ENCODE results near the gene CPN2. TPM values are rescaled to one million over a fixed set of nuclear protein-coding genes. Genes with fewer than 3 reads are reported as not detected.

CPN2 gene
- total RNA-seq, 1 experiment from 2014 or later, result 0.09 TPM

GRCh38 chr3:194364652-194365434 is 13.7 kb upstream of the CPN2 start:
- TF ChIP-seq ZNF396 (CRISPR knock-in tag; IDR thresholded peaks at IDR 0.05; ENCODE audit: borderline replicate concordance), result no peak
- TF ChIP-seq FOXP4 (CRISPR knock-in tag; IDR thresholded peaks at IDR 0.05), result no peak
- no peak for TF ChIP-seq ZNF121 (CRISPR knock-in tag; IDR thresholded peaks at IDR 0.05)
- no peak for TF ChIP-seq GRHL2 (CRISPR knock-in tag; IDR thresholded peaks at IDR 0.05; ENCODE audit: insufficient replicate concordance, severe bottlenecking)
- no peak for TF ChIP-seq MYBL2 (CRISPR knock-in tag; IDR thresholded peaks at IDR 0.05)
- TF ChIP-seq TEAD4 (CRISPR knock-in tag; IDR thresholded peaks at IDR 0.05), result no peak
- no peak for TF ChIP-seq ATF1 (CRISPR knock-in tag; IDR thresholded peaks at IDR 0.05)
- TF ChIP-seq NR3C1 (CRISPR knock-in tag; conservative IDR thresholded peaks at IDR 0.05; ENCODE audit: low read depth), result no peak
- TF ChIP-seq ZBTB21 (CRISPR knock-in tag; IDR thresholded peaks at IDR 0.05; ENCODE audit: borderline replicate concordance), result no peak
- TF ChIP-seq JUN (CRISPR knock-in tag; IDR thresholded peaks at IDR 0.05), result no peak
- no peak for TF ChIP-seq ATF3 (CRISPR knock-in tag; conservative IDR thresholded peaks at IDR 0.05)
- no peak for TF ChIP-seq E2F5 (CRISPR knock-in tag; IDR thresholded peaks at IDR 0.05)
- no peak for TF ChIP-seq OVOL2 (CRISPR knock-in tag; IDR thresholded peaks at IDR 0.05; ENCODE audit: borderline replicate concordance)
- TF ChIP-seq USF2 (CRISPR knock-in tag; IDR thresholded peaks at IDR 0.05), result no peak
- TF ChIP-seq ZNF281 (CRISPR knock-in tag; IDR thresholded peaks at IDR 0.05), result no peak
- no peak for TF ChIP-seq SMAD3 (CRISPR knock-in tag; IDR thresholded peaks at IDR 0.05; ENCODE audit: borderline replicate concordance)
- Mint-ChIP-seq H3K27me3 (ENCODE audit: low read depth) (peaks cover 18% of the 10 kb centered on the region), H3K4me3 (no peak overlapping the region), H3K27ac (no peak overlapping the region), H3K4me1 (peaks cover 14% of the 10 kb centered on the region), H3K9me3 (peaks cover 3% of the 10 kb centered on the region), H3K36me3 (no peaks in the 10 kb centered on the region)
- ChIA-PET POLR2A (no interaction called here), CTCF (interaction anchor here (0.9 to 1.5 kb wide), 4 partner anchors 21 to 107 kb away, joined by 3 to 7 read pairs (median 4); no protein-coding TSS in a partner anchor)
- peak; percentile 18; the same call in 1 of the 2 replicates for ATAC-seq
- DNase-seq (ENCODE audit: low spot score), result no peak

- H3K4me3 Mint-ChIP-seq, result no peak overlapping the region
- peaks cover 11% of the 10 kb centered on the region for H3K4me1 Mint-ChIP-seq
- TF ChIP-seq CREM (CRISPR knock-in tag; IDR thresholded peaks at IDR 0.05) (no peak), NR3C1 (CRISPR knock-in tag; conservative IDR thresholded peaks at IDR 0.05; ENCODE audit: low read depth) (no peak), ZNF396 (CRISPR knock-in tag; IDR thresholded peaks at IDR 0.05; ENCODE audit: borderline replicate concordance) (no peak), E2F1 (CRISPR knock-in tag; IDR thresholded peaks at IDR 0.05) (no peak), IRF1 (CRISPR knock-in tag; IDR thresholded peaks at IDR 0.05) (no peak), HMGA2 (CRISPR knock-in tag; IDR thresholded peaks at IDR 0.05) (no peak), ZNF317 (CRISPR knock-in tag; IDR thresholded peaks at IDR 0.05; ENCODE audit: borderline replicate concordance, low read depth) (no peak), IRF2 (CRISPR knock-in tag; IDR thresholded peaks at IDR 0.05; ENCODE audit: borderline replicate concordance, low read depth) (no peak), TCF7 (CRISPR knock-in tag; IDR thresholded peaks at IDR 0.05; ENCODE audit: low read depth) (no peak)
Observed at GRCh38 chr3:194364314-194364651, 13.2 kb upstream of the CPN2 start.

More at GRCh38 chr3:194364314-194364651, 13.2 kb upstream of the CPN2 start:
- no peak overlapping the region for H3K27ac Mint-ChIP-seq
- CTCF ChIA-PET, result interaction anchor here (0.9 to 1.5 kb wide), 4 partner anchors 14 to 33 kb away, joined by 3 to 7 read pairs (median 4); no protein-coding TSS in a partner anchor
- H3K9me3 Mint-ChIP-seq, result peaks cover 8% of the 10 kb centered on the region
- no peak for ATAC-seq
- no peaks in the 10 kb centered on the region for H3K36me3 Mint-ChIP-seq
- no peak for DNase-seq (ENCODE audit: low spot score)
- POLR2A ChIA-PET, result interaction anchor here (0.5 kb wide), 1 partner anchor 233 kb away, joined by 4 read pairs; no protein-coding TSS in a partner anchor
- H3K27me3 Mint-ChIP-seq (ENCODE audit: low read depth), result peaks cover 19% of the 10 kb centered on the region

Data from WTC11 (cell line).